Osteoblast (primary cell): ENCODE data around the gene MT3. TPM values are rescaled to one million over a fixed set of nuclear protein-coding genes. Genes with fewer than 3 reads are reported as not detected.

ENCODE experiments used
- DNase-seq: peaks from one replicate; pipeline ENCODE4 v3.0.0; 2011; ENCODE audit warnings: low spot score, mixed read lengths; ENCODE audit not compliant: insufficient read length; ENCODE audit errors: missing footprints
- H2AFZ ChIP-seq: 2 replicates; pipeline ENCODE4 v1.6.0; 2011; ENCODE audit warnings: mild to moderate bottlenecking, low read length
- H3K27ac ChIP-seq: 2 replicates; pipeline ENCODE4 v1.5.1; 2011; ENCODE audit warnings: mild to moderate bottlenecking, low read depth, low read length, moderate library complexity
- H3K27me3 ChIP-seq: 2 replicates; pipeline ENCODE4 v1.6.0; 2012; ENCODE audit warnings: mild to moderate bottlenecking, control low read depth, inconsistent platforms, low read length, moderate library complexity; ENCODE audit not compliant: insufficient read depth
- H3K36me3 ChIP-seq: 2 replicates; pipeline ENCODE4 v1.5.1; 2011; ENCODE audit warnings: mild to moderate bottlenecking, low read length, control low read depth, moderate library complexity; ENCODE audit not compliant: insufficient read depth
- H3K4me1 ChIP-seq: 2 replicates; pipeline ENCODE4 v1.5.1; 2011; ENCODE audit warnings: mild to moderate bottlenecking, low read length, control low read depth, moderate library complexity; ENCODE audit not compliant: insufficient read depth
- H3K4me2 ChIP-seq: 2 replicates; pipeline ENCODE4 v1.6.0; 2011; ENCODE audit warnings: mild to moderate bottlenecking, low read length; ENCODE audit not compliant: insufficient read depth
- H3K4me3 ChIP-seq: fragments of 200-600 bp; sonication (generic); 3 replicates; pipeline ENCODE4 v1.5.1; 2012; ENCODE audit warnings: mild to moderate bottlenecking, low read length, inconsistent platforms; ENCODE audit not compliant: insufficient read depth
- H3K79me2 ChIP-seq: 2 replicates; pipeline ENCODE4 v1.6.0; 2012; ENCODE audit warnings: mild to moderate bottlenecking, low read length, control low read depth, inconsistent platforms; ENCODE audit not compliant: insufficient read depth
- H3K9me3 ChIP-seq: 2 replicates; pipeline ENCODE4 v1.5.1; 2011; ENCODE audit warnings: low read depth, low read length, control low read depth
- H4K20me1 ChIP-seq: 2 replicates; pipeline ENCODE4 v1.6.0; 2012; ENCODE audit warnings: mild to moderate bottlenecking, low read length, control low read depth; ENCODE audit not compliant: insufficient read depth
- CTCF ChIP-seq: IDR thresholded peaks from 2 replicates; pipeline ENCODE4 v1.5.1; 2011; ENCODE audit warnings: mild to moderate bottlenecking, low read depth, low read length, moderate library complexity; ENCODE audit errors: extremely low read depth
- total RNA-seq: library from RNA; depleted of rRNA; stranded (reverse); fragments of >200 nt; gene quantifications from 2 replicates; pipeline ENCODE4 v1.2.3, GENCODE V29; 2012

The MT3 gene
- total RNA-seq, 1 donor, result not detected

- H3K27me3 ChIP-seq, result peaks cover 6% of the 10 kb centered on the region
- no peaks in the 10 kb centered on the region for H3K9me3 ChIP-seq
- no peak for DNase-seq
- H4K20me1 ChIP-seq, result no peaks in the 10 kb centered on the region
- TF ChIP-seq CTCF, result no peak
- H2AFZ ChIP-seq, result no peak overlapping the region
- H3K79me2 ChIP-seq, result no peaks in the 10 kb centered on the region
- no peak overlapping the region for H3K27ac ChIP-seq
- H3K4me1 ChIP-seq, result peaks cover 12% of the 10 kb centered on the region
- no peaks in the 10 kb centered on the region for H3K36me3 ChIP-seq
- H3K4me2 ChIP-seq, result no peak overlapping the region
- no peak overlapping the region for H3K4me3 ChIP-seq
These were observed 45.5 kb downstream of the MT3 start for GRCh38 chr16:56634715-56635440.

GRCh38 chr16:56635441-56635967, 46.2 kb downstream of the MT3 start:
- DNase-seq, result no peak

GRCh38 chr16:56636616-56637413, 47.5 kb downstream of the MT3 start:
- Histone ChIP-seq H3K4me1 (peaks cover 10% of the 10 kb centered on the region), H3K79me2 (no peaks in the 10 kb centered on the region), H3K4me3 (no peak overlapping the region), H4K20me1 (no peaks in the 10 kb centered on the region), H3K27me3 (peaks cover 6% of the 10 kb centered on the region), H3K27ac (no peak overlapping the region), H3K9me3 (no peaks in the 10 kb centered on the region), H2AFZ (no peak overlapping the region), H3K4me2 (no peak overlapping the region), H3K36me3 (no peaks in the 10 kb centered on the region)
- peak; percentile 85 for DNase-seq
- no peak for TF ChIP-seq CTCF

More at GRCh38 chr16:56635441-56635967, 46.2 kb downstream of the MT3 start:
- Histone ChIP-seq H4K20me1 (no peaks in the 10 kb centered on the region), H3K4me2 (no peak overlapping the region), H3K27me3 (peaks cover 6% of the 10 kb centered on the region), H3K36me3 (no peaks in the 10 kb centered on the region), H3K9me3 (no peaks in the 10 kb centered on the region), H3K79me2 (no peaks in the 10 kb centered on the region), H3K4me3 (no peak overlapping the region), H3K4me1 (peaks cover 12% of the 10 kb centered on the region), H3K27ac (no peak overlapping the region), H2AFZ (no peak overlapping the region)
- no peak for TF ChIP-seq CTCF
